Stimulated activated CD8-positive, alpha-beta memory T cell treated with anti-CD3 and anti-CD28 coated beads, Interleukin-12 subunit alpha, Interleukin-12 subunit beta, amount 100 ng/mL, for 1 hour (primary cell): ENCODE results near the gene ZNF135.

Experiments used
- DNase-seq: peaks from one replicate; pipeline ENCODE4 v3.0.0-alpha.2; 2020; ENCODE audit warnings: low read depth

Gene ZNF135

GRCh38 chr19:58047672-58048071, 11.4 kb upstream of the ZNF135 start:
- DNase-seq: no peak

GRCh38 chr19:58052256-58052655, 6.8 kb upstream of the ZNF135 start:
- DNase-seq: no peak

GRCh38 chr19:58053480-58054156, 5.5 kb upstream of the ZNF135 start:
- no peak for DNase-seq

GRCh38 chr19:58054901-58055874, 3.9 kb upstream of the ZNF135 start:
- no peak for DNase-seq

- no peak for DNase-seq
Observed at GRCh38 chr19:58056261-58056660, 2.8 kb upstream of the ZNF135 start.

- DNase-seq: no peak
Observed at GRCh38 chr19:58056861-58057260, 2.2 kb upstream of the ZNF135 start.

- DNase-seq: no peak
Observed at GRCh38 chr19:58058467-58058866, 615 bp upstream of the ZNF135 start.

GRCh38 chr19:58059671-58060078, 593 bp downstream of the ZNF135 start:
- DNase-seq: no peak

- DNase-seq: no peak
Observed at GRCh38 chr19:58060231-58060630, 1.1 kb downstream of the ZNF135 start.

GRCh38 chr19:58063712-58064111, 4.6 kb downstream of the ZNF135 start:
- DNase-seq: no peak

GRCh38 chr19:58067240-58067912, 8.3 kb downstream of the ZNF135 start:
- DNase-seq: no peak

- no peak for DNase-seq
Observed at GRCh38 chr19:58079792-58080191, 20.7 kb downstream of the ZNF135 start.

- DNase-seq: no peak
Observed at GRCh38 chr19:58083021-58083420, 23.9 kb downstream of the ZNF135 start.

- no peak for DNase-seq
Observed at GRCh38 chr19:58084596-58085347, 25.7 kb downstream of the ZNF135 start.

GRCh38 chr19:58085348-58085875, 26.3 kb downstream of the ZNF135 start:
- DNase-seq: no peak

- DNase-seq: no peak
Observed at GRCh38 chr19:58086825-58087710, 28.0 kb downstream of the ZNF135 start.

GRCh38 chr19:58088521-58089052, 29.5 kb downstream of the ZNF135 start:
- DNase-seq: no peak

GRCh38 chr19:58089846-58090245, 30.8 kb downstream of the ZNF135 start:
- no peak for DNase-seq

GRCh38 chr19:58091251-58091995, 32.3 kb downstream of the ZNF135 start:
- no peak for DNase-seq

GRCh38 chr19:58093071-58093470, 34.0 kb downstream of the ZNF135 start:
- no peak for DNase-seq
